H9 (cell line): ENCODE data around the gene CD2. TPM values are rescaled to one million over a fixed set of nuclear protein-coding genes. Genes with fewer than 3 reads are reported as not detected.

Source experiments
- DNase-seq: peaks from one replicate; pipeline ENCODE4 v3.0.0-alpha.2; 2017
- H2AFZ ChIP-seq: one replicate; pipeline ENCODE4 v1.6.1; 2013; ENCODE audit warnings: mild to moderate bottlenecking, low read length, control low read depth, moderate library complexity
- H2AK5ac ChIP-seq: 2 replicates; pipeline ENCODE4 v1.6.1; 2013; ENCODE audit warnings: low read length, control low read depth, mixed read lengths; ENCODE audit not compliant: insufficient read length
- H2BK120ac ChIP-seq: one replicate; pipeline ENCODE4 v1.6.1; 2013; ENCODE audit warnings: low read depth, mild to moderate bottlenecking, low read length, control low read depth, inconsistent platforms; ENCODE audit not compliant: poor library complexity, severe bottlenecking
- H2BK12ac ChIP-seq: 2 replicates; pipeline ENCODE4 v1.6.1; 2013; ENCODE audit warnings: low read length, control low read depth, mixed read lengths, low read depth; ENCODE audit not compliant: insufficient read length
- H2BK15ac ChIP-seq: 2 replicates; pipeline ENCODE4 v1.6.1; 2013; ENCODE audit warnings: low read depth, low read length, control low read depth
- H2BK20ac ChIP-seq: one replicate; pipeline ENCODE4 v1.6.1; 2013; ENCODE audit warnings: low read depth, mild to moderate bottlenecking, low read length, control low read depth, inconsistent platforms; ENCODE audit not compliant: poor library complexity, severe bottlenecking
- H2BK5ac ChIP-seq: 2 replicates; pipeline ENCODE4 v1.6.1; 2013; ENCODE audit warnings: low read length, control low read depth, mixed read lengths; ENCODE audit not compliant: insufficient read length
- H3K14ac ChIP-seq: 2 replicates; pipeline ENCODE4 v1.6.1; 2013; ENCODE audit warnings: low read length, control low read depth; ENCODE audit not compliant: insufficient read depth
- H3K18ac ChIP-seq: 2 replicates; pipeline ENCODE4 v1.6.1; 2013; ENCODE audit warnings: low read depth, mild to moderate bottlenecking, mixed read lengths, low read length, control low read depth; ENCODE audit not compliant: insufficient read length
- H3K23ac ChIP-seq: 2 replicates; pipeline ENCODE4 v1.6.1; 2013; ENCODE audit warnings: low read length, control low read depth, mixed read lengths, low read depth; ENCODE audit not compliant: insufficient read length
- H3K23me2 ChIP-seq: 2 replicates; pipeline ENCODE4 v1.6.1; 2013; ENCODE audit warnings: low read depth, mild to moderate bottlenecking, mixed read lengths, low read length, control low read depth; ENCODE audit not compliant: insufficient read length, poor library complexity, severe bottlenecking
- H3K27ac ChIP-seq: 2 replicates; pipeline ENCODE4 v1.5.1; 2013; ENCODE audit warnings: low read length, control low read depth, mixed read lengths, low read depth; ENCODE audit not compliant: insufficient read length
- H3K27me3 ChIP-seq: 2 replicates; pipeline ENCODE4 v1.6.1; 2013; ENCODE audit warnings: low read length, control low read depth, inconsistent platforms; ENCODE audit not compliant: insufficient read depth
- H3K4ac ChIP-seq: 2 replicates; pipeline ENCODE4 v1.6.1; 2013; ENCODE audit warnings: low read depth, mild to moderate bottlenecking, control low read depth, inconsistent platforms, low read length, moderate library complexity
- H3K4me1 ChIP-seq: 2 replicates; pipeline ENCODE4 v1.6.1; 2013; ENCODE audit warnings: low read length, control low read depth, inconsistent platforms; ENCODE audit not compliant: insufficient read depth
- H3K4me2 ChIP-seq: 2 replicates; pipeline ENCODE4 v1.6.1; 2013; ENCODE audit warnings: low read length, control low read depth, mixed read lengths; ENCODE audit not compliant: insufficient read length, insufficient read depth
- H3K56ac ChIP-seq: 2 replicates; pipeline ENCODE4 v1.6.1; 2013; ENCODE audit warnings: low read depth, mild to moderate bottlenecking, mixed read lengths, low read length, control low read depth; ENCODE audit not compliant: insufficient read length
- H3K79me1 ChIP-seq: 2 replicates; pipeline ENCODE4 v1.6.1; 2013; ENCODE audit warnings: low read depth, mild to moderate bottlenecking, moderate library complexity, low read length, control low read depth, inconsistent platforms; ENCODE audit not compliant: insufficient read depth, poor library complexity, severe bottlenecking
- H3K79me2 ChIP-seq: 2 replicates; pipeline ENCODE4 v1.6.1; 2013; ENCODE audit warnings: low read length, control low read depth, inconsistent platforms; ENCODE audit not compliant: insufficient read depth
- H3K9ac ChIP-seq: 2 replicates; pipeline ENCODE4 v1.6.1; 2013; ENCODE audit warnings: low read length, control low read depth, mixed read lengths; ENCODE audit not compliant: insufficient read length; ENCODE audit errors: extremely low read depth
- H3K9me3 ChIP-seq: one replicate; pipeline ENCODE4 v1.6.1; 2013; ENCODE audit warnings: low read depth, low read length, inconsistent platforms; ENCODE audit not compliant: control insufficient read depth
- H3T11ph ChIP-seq: one replicate; pipeline ENCODE4 v1.6.1; 2013; ENCODE audit warnings: mild to moderate bottlenecking, low read length, control low read depth, inconsistent platforms
- H4K20me1 ChIP-seq: one replicate; pipeline ENCODE4 v1.6.1; 2013; ENCODE audit not compliant: control insufficient read depth, insufficient read length, insufficient read depth
- H4K5ac ChIP-seq: 2 replicates; pipeline ENCODE4 v1.6.1; 2013; ENCODE audit warnings: low read depth, mild to moderate bottlenecking, mixed read lengths, low read length, control low read depth; ENCODE audit not compliant: insufficient read length
- H4K8ac ChIP-seq: replicated peaks from 2 replicates; pipeline ENCODE4 v1.6.1; 2013; ENCODE audit warnings: low read length, control low read depth, mixed read lengths, low read depth; ENCODE audit not compliant: insufficient read length
- H4K91ac ChIP-seq: 2 replicates; pipeline ENCODE4 v1.6.1; 2013; ENCODE audit warnings: low read depth, mild to moderate bottlenecking, moderate library complexity, mixed read lengths, low read length, control low read depth; ENCODE audit not compliant: insufficient read length
- H3K27ac Mint-ChIP-seq, 3 experiments: 2 replicates in 2 of 3; 3 replicates in 1 of 3; pipeline ENCODE4 v1.8.0; 2020 to 2021; ENCODE audit warnings: mixed read lengths in 3 of 3, mild to moderate bottlenecking in 1 of 3, moderate library complexity in 1 of 3
- H3K27me3 Mint-ChIP-seq: 2 replicates; pipeline ENCODE4 v1.8.0; 2021; ENCODE audit warnings: low read depth, mild to moderate bottlenecking, moderate library complexity, mixed read lengths
- H3K36me3 Mint-ChIP-seq, 3 experiments: 2 replicates in 2 of 3; 3 replicates in 1 of 3; pipeline ENCODE4 v1.8.0; 2020 to 2021; ENCODE audit warnings: low read depth in 3 of 3, mixed read lengths in 3 of 3; ENCODE audit not compliant: insufficient read depth in 1 of 3
- H3K4me1 Mint-ChIP-seq, 2 experiments: 2 replicates each; pipeline ENCODE4 v1.8.0; 2020; ENCODE audit warnings: mixed read lengths in 2 of 2
- H3K4me3 Mint-ChIP-seq, 2 experiments: 2 replicates in 1 of 2; 3 replicates in 1 of 2; pipeline ENCODE4 v1.8.0; 2020 to 2021; ENCODE audit warnings: mild to moderate bottlenecking in 2 of 2, mixed read lengths in 2 of 2, moderate library complexity in 1 of 2
- H3K9me3 Mint-ChIP-seq, 2 experiments: 2 replicates in 1 of 2; 3 replicates in 1 of 2; pipeline ENCODE4 v1.8.0; 2020; ENCODE audit warnings: mild to moderate bottlenecking in 2 of 2, mixed read lengths in 2 of 2, moderate library complexity in 1 of 2
- WGBS: extraction: QIAGEN DNeasy Blood & Tissue Kit; methylation state at CpG from one replicate; pipeline ENCODE4 v1.1.7; 2013; ENCODE audit warnings: missing lambda C conversion rate, low lambda C conversion rate, mixed read lengths; ENCODE audit not compliant: insufficient read length; ENCODE audit errors: extremely low coverage; 5-methylcytosine and 5-hydroxymethylcytosine counted together
- total RNA-seq: library from RNA; stranded (reverse); gene quantifications from 2 replicates; pipeline ENCODE4 v1.2.1, GENCODE V29; 2021
- TF ChIP-seq, protein P1 (sequence below): fragments of 200-600 bp; sonication (generic); conservative IDR thresholded peaks from 3 replicates; pipeline ENCODE4 v1.8.0; 2021; ENCODE audit warnings: antibody characterized with exemption, mild to moderate bottlenecking

Gene CD2
- total RNA-seq, 1 experiment from 2014 or later: not detected

DNA sequence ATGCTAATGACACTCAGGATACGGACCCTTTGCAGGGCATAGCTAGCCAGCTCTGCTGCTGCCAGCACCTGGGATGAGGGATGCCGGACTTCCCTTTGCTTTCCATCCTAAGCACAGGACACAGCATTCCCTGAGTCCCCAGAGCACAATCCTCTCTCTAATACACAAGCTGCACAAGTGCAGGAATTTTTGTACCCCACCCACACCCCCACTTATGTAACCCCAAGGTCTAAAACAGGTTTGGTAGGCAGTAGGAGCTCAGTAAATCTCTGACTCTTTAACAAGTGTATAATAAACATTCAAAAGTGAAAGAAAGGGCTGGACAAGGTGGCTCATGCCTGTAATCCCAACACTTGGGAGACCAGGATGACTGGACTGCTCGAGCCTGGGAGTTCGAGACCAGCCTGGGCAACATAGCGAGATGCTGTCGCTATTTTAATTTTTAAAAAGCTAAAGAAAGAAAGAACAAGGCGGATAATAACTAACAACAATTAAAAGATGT, 44.5 kb upstream of the CD2 start:
- DNase-seq: no peak

More for the DNA sequence above, 44.5 kb upstream of the CD2 start:
- H3K18ac ChIP-seq: no peak overlapping the region
- no peaks in the 10 kb centered on the region for H3K9me3 ChIP-seq
- no CpG with 5 or more reads among the region's 7 CpGs for WGBS
- no peak overlapping the region for H3K14ac ChIP-seq
- no peak overlapping the region for H2BK12ac ChIP-seq
- H4K91ac ChIP-seq: no peak overlapping the region
- H3K9ac ChIP-seq: no peak overlapping the region
- H3K27me3 Mint-ChIP-seq: peaks cover 3% of the 10 kb centered on the region; the same call in 1 of the 2 replicates
- no peaks in the 10 kb centered on the region for H4K20me1 ChIP-seq
- H3K36me3 Mint-ChIP-seq: peaks cover 3 to 10% (median 6%) of the 10 kb centered on the region in 3 experiments; a peak in 5 of 7 replicates
- no peak overlapping the region for H2AFZ ChIP-seq
- H2BK5ac ChIP-seq: no peak overlapping the region
- H2BK15ac ChIP-seq: no peak overlapping the region
- H3K27ac Mint-ChIP-seq: peak overlapping the region in 1 of 3 experiments; percentile 77; a peak in 1 of 7 replicates
- no peak overlapping the region for H3K4ac ChIP-seq
- H3K9me3 Mint-ChIP-seq: peaks cover 10 to 12% of the 10 kb centered on the region in 2 experiments; a peak in 4 of 5 replicates
- no peak overlapping the region for H2AK5ac ChIP-seq
- no peaks in the 10 kb centered on the region for H3K27me3 ChIP-seq
- no peak overlapping the region for H4K8ac ChIP-seq
- H3K23me2 ChIP-seq: no peaks in the 10 kb centered on the region
- no peak overlapping the region for H3K4me2 ChIP-seq
- no peak overlapping the region for H3T11ph ChIP-seq
- H3K79me1 ChIP-seq: no peaks in the 10 kb centered on the region
- no peak overlapping the region for H2BK20ac ChIP-seq
- H3K79me2 ChIP-seq: no peaks in the 10 kb centered on the region
- H3K4me1 ChIP-seq: no peaks in the 10 kb centered on the region; the same call in 1 of the 2 replicates
- TF ChIP-seq, protein P1, sequence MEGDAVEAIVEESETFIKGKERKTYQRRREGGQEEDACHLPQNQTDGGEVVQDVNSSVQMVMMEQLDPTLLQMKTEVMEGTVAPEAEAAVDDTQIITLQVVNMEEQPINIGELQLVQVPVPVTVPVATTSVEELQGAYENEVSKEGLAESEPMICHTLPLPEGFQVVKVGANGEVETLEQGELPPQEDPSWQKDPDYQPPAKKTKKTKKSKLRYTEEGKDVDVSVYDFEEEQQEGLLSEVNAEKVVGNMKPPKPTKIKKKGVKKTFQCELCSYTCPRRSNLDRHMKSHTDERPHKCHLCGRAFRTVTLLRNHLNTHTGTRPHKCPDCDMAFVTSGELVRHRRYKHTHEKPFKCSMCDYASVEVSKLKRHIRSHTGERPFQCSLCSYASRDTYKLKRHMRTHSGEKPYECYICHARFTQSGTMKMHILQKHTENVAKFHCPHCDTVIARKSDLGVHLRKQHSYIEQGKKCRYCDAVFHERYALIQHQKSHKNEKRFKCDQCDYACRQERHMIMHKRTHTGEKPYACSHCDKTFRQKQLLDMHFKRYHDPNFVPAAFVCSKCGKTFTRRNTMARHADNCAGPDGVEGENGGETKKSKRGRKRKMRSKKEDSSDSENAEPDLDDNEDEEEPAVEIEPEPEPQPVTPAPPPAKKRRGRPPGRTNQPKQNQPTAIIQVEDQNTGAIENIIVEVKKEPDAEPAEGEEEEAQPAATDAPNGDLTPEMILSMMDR: no peak
- no peak overlapping the region for H4K5ac ChIP-seq
- no peak overlapping the region for H3K27ac ChIP-seq
- H3K4me1 Mint-ChIP-seq: peaks cover 28 to 31% of the 10 kb centered on the region in 2 experiments
- no peak overlapping the region for H3K23ac ChIP-seq
- no peak overlapping the region for H2BK120ac ChIP-seq
- H3K4me3 Mint-ChIP-seq: no peak overlapping the region
- no peak overlapping the region for H3K56ac ChIP-seq
